ENCODE results near the gene PDCD7.
A peak's percentile ranks its signal among the peaks of the same experiment; 100 is the strongest.

The PDCD7 gene

DNA sequence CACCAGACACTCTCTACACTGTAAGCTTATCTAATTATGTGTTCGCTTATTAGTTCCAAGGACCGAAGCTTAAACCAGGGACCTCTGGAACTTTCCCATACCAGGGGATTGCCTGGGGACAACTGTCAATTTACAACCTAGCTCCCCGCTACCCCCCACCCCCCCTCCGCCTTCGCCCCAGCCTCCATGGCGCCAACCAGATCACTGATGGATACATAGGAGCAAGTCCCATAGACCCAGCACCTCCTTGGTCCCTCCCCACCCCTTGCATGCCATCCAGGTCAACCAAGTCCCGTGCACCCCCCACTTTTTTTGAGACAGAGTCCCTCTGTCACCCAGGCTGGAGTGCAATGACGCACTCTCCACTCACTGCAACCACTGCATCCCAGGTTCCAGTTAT lies 930 bp upstream of the PDCD7 start:
- no peak for TF ChIP-seq Cebpa-rat (IDR thresholded peaks at IDR 0.05)
- peaks cover 18 to 33% (median 29%) of the 10 kb centered on the region in 10 experiments for H3K4me1 ChIP-seq
- no peaks in the 10 kb centered on the region for H3K27me3 ChIP-seq
- peaks cover 27 to 41% (median 34%) of the 10 kb centered on the region in 11 experiments for H3K9me3 ChIP-seq (replicated peaks in 1 of 11)
- peaks cover 16 to 38% (median 31%) of the 10 kb centered on the region in 11 experiments; a peak in 20 of 22 replicates for H4K20me1 ChIP-seq
- H3K9ac ChIP-seq = no peak overlapping the region; a peak in 1 of 22 replicates
- peak overlapping the region; percentile 75 to 99 (median 94); a peak in 21 of 22 replicates for H3K4me2 ChIP-seq
- H3K27ac ChIP-seq = no peak overlapping the region
- H3K36me3 ChIP-seq = peaks cover 15 to 33% (median 24%) of the 10 kb centered on the region in 11 experiments
- H3K4me3 ChIP-seq = peak overlapping the region in 7 of 10 experiments; percentile 76 to 97 (median 95); a peak in 6 of 20 replicates

DNA sequence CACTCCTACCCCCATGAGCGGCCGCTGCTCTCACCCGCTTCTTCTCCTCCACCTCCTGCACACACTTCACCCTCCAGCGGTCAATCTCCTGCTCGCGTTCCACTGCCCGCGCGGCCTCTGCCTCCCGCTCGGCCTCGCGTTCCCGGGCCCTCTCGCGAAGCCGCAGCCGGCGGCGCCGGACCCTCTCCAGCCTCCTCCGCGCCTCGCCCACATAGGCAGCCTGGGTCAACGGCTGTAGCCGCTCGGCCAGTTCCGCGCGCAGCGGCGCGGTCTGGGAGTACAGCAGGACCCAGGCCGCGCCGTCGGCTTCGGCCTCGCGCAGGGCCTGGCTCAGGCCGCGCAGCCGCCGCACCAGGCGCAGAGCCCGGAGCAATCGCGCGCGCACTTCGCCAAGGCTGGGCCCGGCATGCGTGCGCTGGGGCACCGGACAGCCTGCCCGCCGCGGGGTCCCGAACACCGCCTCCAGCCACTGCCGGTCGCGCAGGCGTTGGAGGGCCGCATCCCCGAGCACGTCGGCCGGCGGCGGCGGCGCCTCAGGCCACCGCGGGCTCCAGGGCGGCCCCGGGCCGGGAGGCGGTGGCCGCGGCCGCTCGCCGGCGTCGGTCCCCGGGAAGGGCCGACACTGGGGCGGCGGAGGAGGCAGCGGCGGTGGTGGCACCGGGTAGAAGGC lies 595 bp downstream of the PDCD7 start:
- Histone ChIP-seq H3K9ac (peak overlapping the region; percentile 89 to 98 (median 91)), H3K27ac (peak overlapping the region; percentile 74 to 96 (median 91)), H3K27me3 (no peaks in the 10 kb centered on the region), H3K4me3 (peak overlapping the region; percentile 76 to 97 (median 94)), H4K20me1 (peaks cover 23 to 53% (median 46%) of the 10 kb centered on the region in 11 experiments; a peak in 20 of 22 replicates), H3K4me1 (peaks cover 18 to 33% (median 29%) of the 10 kb centered on the region in 10 experiments), H3K9me3 (replicated peaks in 1 of 11) (peaks cover 20 to 28% (median 22%) of the 10 kb centered on the region in 11 experiments), H3K36me3 (peaks cover 30 to 46% (median 40%) of the 10 kb centered on the region in 11 experiments), H3K4me2 (peak overlapping the region; percentile 75 to 99 (median 94))
- TF ChIP-seq Cebpa-rat (IDR thresholded peaks at IDR 0.05) = no peak

DNA sequence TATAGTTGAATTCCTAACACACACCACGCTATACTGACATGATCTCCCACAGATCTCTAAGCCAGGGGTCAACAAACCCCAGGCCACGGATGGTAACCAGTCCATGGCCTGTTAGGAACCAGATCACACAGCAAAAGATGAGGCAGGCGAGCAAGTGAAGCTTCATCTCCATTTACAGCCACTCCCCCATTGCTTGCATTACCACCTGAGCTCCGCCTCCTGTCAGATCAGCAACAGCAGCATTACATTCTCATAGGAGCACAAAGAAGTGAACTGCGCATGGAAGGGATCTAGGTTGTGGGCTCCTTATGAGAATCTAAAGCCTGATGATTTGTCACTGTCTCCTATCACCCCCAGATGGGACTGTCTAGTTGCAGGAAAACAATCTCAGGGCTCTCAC lies 2.7 kb downstream of the PDCD7 start:
- Histone ChIP-seq H3K4me2 (peak overlapping the region in 5 of 11 experiments; percentile 30 to 99 (median 60); a peak in 7 of 22 replicates), H3K4me3 (no peak overlapping the region), H3K9me3 (replicated peaks in 1 of 11) (peaks cover 0 to 7% (median 2%) of the 10 kb centered on the region in 11 experiments; a peak in 9 of 22 replicates), H4K20me1 (peaks cover 24 to 71% (median 53%) of the 10 kb centered on the region in 11 experiments; a peak in 20 of 22 replicates), H3K27ac (no peak overlapping the region), H3K4me1 (peaks cover 18 to 33% (median 29%) of the 10 kb centered on the region in 10 experiments), H3K36me3 (peaks cover 50 to 55% (median 52%) of the 10 kb centered on the region in 11 experiments), H3K9ac (peak overlapping the region in 6 of 11 experiments; percentile 0 to 91 (median 38); a peak in 4 of 22 replicates), H3K27me3 (no peaks in the 10 kb centered on the region)
- TF ChIP-seq Cebpa-rat (IDR thresholded peaks at IDR 0.05) = no peak

DNA sequence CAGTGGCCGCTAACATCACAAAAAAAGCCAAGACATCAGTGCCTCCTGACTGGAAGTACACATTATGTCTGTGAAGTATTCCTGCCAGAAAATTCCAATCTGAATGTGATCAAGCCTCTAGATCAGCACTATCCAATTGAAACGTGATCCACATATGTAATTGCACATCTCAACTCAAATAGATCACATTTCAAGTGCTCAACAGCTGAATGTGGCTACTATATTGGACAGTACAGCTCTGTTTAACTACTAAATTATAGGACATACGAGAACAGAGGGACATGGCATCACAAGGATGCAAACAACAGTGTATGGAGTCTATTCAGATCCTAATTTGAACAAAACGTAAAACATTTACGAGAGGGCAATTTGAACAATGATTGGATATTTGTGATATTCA lies 18.1 kb downstream of the PDCD7 start:
- no peak overlapping the region for H3K9ac ChIP-seq
- H3K9me3 ChIP-seq (replicated peaks in 1 of 11) = no peaks in the 10 kb centered on the region
- no peak overlapping the region for H3K4me2 ChIP-seq
- H3K36me3 ChIP-seq = peaks cover 87 to 100% (median 95%) of the 10 kb centered on the region in 11 experiments
- no peak for TF ChIP-seq Cebpa-rat (IDR thresholded peaks at IDR 0.05)
- H3K27me3 ChIP-seq = no peaks in the 10 kb centered on the region
- no peak overlapping the region for H3K4me3 ChIP-seq
- H4K20me1 ChIP-seq = peaks cover 0 to 26% (median 6%) of the 10 kb centered on the region in 11 experiments; a peak in 12 of 22 replicates
- H3K27ac ChIP-seq = no peak overlapping the region
- H3K4me1 ChIP-seq = no peaks in the 10 kb centered on the region; a peak in 1 of 20 replicates

DNA sequence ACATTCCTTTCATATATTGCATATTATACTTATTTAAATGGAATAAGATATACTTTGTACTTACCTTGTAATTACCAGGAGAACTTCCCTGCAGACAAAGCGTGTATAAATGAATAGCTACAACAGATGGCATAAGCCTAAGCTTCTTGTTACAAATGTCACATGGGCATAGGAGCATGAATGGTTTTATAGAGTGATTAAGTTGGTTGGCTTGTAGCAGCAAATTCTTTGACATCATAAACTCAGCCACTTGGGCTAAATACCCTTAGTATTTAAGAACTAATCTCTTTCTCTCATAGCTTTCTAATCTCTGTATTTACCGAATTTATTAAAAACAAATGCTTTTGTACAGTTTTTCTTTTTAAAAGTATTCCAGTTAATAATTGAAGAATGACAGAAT lies 18.5 kb downstream of the PDCD7 start, which contains the start of gene UBAP1L:
UBAP1L (minus strand) TSS at position 115 of the 400 bp plus-strand sequence. CDS start 8,985 bp downstream, outside the sequence.
- Histone ChIP-seq H4K20me1 (peaks cover 0 to 22% (median 2%) of the 10 kb centered on the region in 11 experiments; a peak in 11 of 22 replicates), H3K36me3 (peaks cover 83 to 99% (median 92%) of the 10 kb centered on the region in 11 experiments)

DNA sequence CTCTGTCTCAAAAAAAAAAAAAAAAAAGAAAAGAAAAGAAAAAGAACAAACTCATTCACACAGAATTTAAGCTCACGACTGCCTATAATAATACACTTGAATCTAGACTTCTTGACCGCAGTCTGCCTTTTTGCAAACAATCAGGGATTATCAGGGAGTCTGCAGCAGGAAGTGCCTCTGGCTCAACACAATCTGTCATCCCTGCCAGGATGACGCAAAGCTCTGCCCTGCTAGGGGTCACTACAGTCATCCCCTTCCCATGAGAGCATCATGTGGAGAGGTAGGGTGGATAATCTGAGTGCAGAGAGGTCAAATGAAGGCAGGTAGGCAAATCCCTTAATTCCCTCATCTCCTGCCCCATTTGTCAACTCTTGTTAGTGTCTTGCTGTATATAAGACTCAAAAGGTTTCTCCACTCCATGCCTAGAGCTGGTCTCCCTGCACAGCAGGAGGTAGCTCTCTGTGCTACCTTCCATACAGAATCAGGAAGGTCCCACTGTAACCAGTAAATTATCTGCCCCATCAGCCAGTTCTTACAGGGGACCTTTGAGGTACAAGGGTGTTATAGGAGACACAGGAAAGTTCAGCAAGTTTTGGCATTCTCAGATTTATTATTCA lies 22.8 kb downstream of the PDCD7 start:
- Histone ChIP-seq H3K9me3 (replicated peaks in 1 of 11) (no peaks in the 10 kb centered on the region), H3K4me2 (no peak overlapping the region), H3K4me1 (no peaks in the 10 kb centered on the region; a peak in 1 of 20 replicates), H3K9ac (no peak overlapping the region), H3K27me3 (no peaks in the 10 kb centered on the region), H4K20me1 (peaks cover 0 to 15% (median 0%) of the 10 kb centered on the region in 11 experiments; a peak in 2 of 22 replicates), H3K36me3 (peaks cover 51 to 83% (median 67%) of the 10 kb centered on the region in 11 experiments), H3K4me3 (no peak overlapping the region), H3K27ac (no peak overlapping the region)
- no peak for TF ChIP-seq Cebpa-rat (IDR thresholded peaks at IDR 0.05)

More for the DNA sequence above, 18.5 kb downstream of the PDCD7 start, which contains the start of gene UBAP1L:
- Histone ChIP-seq H3K4me2 (no peak within 1 kb of the TSS), H3K9ac (no peak within 1 kb of the TSS), H3K9me3 (replicated peaks in 1 of 11) (no peaks in the 10 kb centered on the region), H3K4me1 (no peaks in the 10 kb centered on the region; a peak in 1 of 20 replicates), H3K27me3 (no peaks in the 10 kb centered on the region), H3K27ac (no peak within 1 kb of the TSS), H3K4me3 (no peak within 1 kb of the TSS)
- TF ChIP-seq Cebpa-rat (IDR thresholded peaks at IDR 0.05) = no peak

DNA sequence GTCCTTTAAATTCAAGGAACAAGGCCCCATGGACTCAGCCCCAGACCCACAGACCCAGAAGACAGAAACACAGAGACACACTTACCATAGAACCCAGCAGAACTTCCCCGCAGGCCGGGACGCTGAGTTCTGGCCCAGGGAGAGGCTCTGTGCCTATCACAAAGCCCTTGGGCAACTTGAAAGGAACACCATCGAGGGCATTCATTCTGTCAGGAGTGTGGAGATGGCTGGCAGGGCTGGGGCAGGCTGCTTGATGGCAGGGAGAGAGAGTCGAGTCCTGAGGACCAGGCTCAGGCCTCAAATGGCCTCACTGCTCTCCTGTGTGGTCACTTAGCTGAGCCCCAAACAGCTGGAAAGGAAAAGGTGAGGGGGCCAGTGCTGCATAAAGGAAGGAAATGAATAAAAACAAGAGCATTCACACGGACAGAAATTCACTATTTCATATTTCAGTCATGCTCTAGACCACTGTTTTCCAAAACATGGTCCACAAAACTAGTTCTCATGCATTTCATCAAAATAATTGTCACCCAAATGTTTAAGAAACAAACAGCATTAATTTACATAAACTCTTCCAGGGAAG lies 27.5 kb downstream of the PDCD7 start:
- Histone ChIP-seq H3K4me1 (peaks cover 0 to 13% (median 6%) of the 10 kb centered on the region in 10 experiments; a peak in 12 of 20 replicates), H3K4me2 (no peak overlapping the region), H3K27me3 (no peaks in the 10 kb centered on the region), H3K9ac (no peak overlapping the region; a peak in 1 of 22 replicates), H3K27ac (no peak overlapping the region), H3K9me3 (replicated peaks in 1 of 11) (no peaks in the 10 kb centered on the region), H3K36me3 (peaks cover 29 to 77% (median 42%) of the 10 kb centered on the region in 11 experiments), H4K20me1 (peaks cover 0 to 8% (median 0%) of the 10 kb centered on the region in 11 experiments; a peak in 5 of 22 replicates), H3K4me3 (no peak overlapping the region)
- TF ChIP-seq Cebpa-rat (IDR thresholded peaks at IDR 0.05) = no peak

DNA sequence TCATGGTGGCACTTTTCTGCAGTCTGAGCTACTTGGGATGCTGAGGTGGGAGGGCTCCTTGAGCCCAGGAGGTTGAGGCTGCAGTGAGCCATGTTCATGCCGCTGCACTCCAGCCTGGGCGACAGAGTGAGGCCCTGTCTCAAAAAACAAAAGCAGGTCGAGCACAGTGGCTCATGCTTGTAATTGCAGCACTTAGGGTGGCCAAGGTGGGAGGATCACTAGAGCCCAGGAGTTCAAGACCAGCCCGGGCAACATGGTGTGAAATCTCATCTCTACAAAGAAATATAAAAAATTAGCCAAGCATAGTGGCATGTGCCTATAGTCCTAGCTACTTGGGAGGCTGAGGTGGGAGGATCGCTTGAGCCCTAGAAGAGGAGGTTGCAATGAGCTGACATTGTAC lies 28.6 kb downstream of the PDCD7 start:
- Histone ChIP-seq H3K9ac (no peak overlapping the region), H3K27me3 (no peaks in the 10 kb centered on the region; a peak in 1 of 22 replicates), H3K4me3 (no peak overlapping the region), H3K9me3 (replicated peaks in 1 of 11) (no peaks in the 10 kb centered on the region), H3K4me2 (no peak overlapping the region), H4K20me1 (peaks cover 0 to 12% (median 0%) of the 10 kb centered on the region in 11 experiments; a peak in 3 of 22 replicates), H3K36me3 (peaks cover 34 to 79% (median 47%) of the 10 kb centered on the region in 11 experiments), H3K27ac (no peak overlapping the region), H3K4me1 (peaks cover 0 to 18% (median 8%) of the 10 kb centered on the region in 10 experiments; a peak in 12 of 20 replicates)
- no peak for TF ChIP-seq Cebpa-rat (IDR thresholded peaks at IDR 0.05)

All from BLaER1 treated with 17β-estradiol and CSF1 and Interleukin-3, amounts not matched to agents 10 nM and 100 nM (cell line).